HG03342 (cell line): Measurements from ENCODE around the gene MICAL3.
A peak's percentile ranks its signal among the peaks of the same experiment; 100 is the strongest.

ENCODE experiments used
- ATAC-seq: cut with Tn5 transposase; IDR thresholded peaks from one replicate; pipeline ENCODE4 v1.9.1; 2021; ENCODE audit warnings: mild to moderate bottlenecking, moderate library complexity; ENCODE audit not compliant: unreplicated experiment

MICAL3 gene

DNA sequence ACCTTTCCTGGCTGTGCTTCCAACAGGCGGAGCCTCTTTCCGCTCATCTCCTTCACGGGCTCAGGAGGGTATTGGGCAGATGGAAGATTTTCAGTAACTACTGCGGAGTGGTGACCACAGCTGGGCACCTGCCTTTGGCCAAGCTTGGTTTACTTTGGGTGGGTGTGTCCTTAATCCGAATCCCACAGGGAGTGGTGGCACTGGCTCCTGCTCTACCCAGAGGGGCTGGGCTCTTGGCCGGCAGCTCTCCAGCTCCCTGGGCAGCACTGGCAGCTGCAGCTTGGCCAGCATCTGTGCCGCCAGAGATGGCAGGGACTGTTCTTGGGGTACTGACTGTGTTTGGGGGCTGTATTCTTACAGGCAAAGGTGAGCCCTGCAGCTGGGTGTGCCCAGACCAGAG, 279.9 kb downstream of the MICAL3 start:
- no peak for ATAC-seq

GRCh38 chr22:17743661-17744411, 280.5 kb downstream of the MICAL3 start:
- ATAC-seq: no peak

GRCh38 chr22:17742527-17742902, 281.8 kb downstream of the MICAL3 start:
- peak; percentile 53 for ATAC-seq

DNA sequence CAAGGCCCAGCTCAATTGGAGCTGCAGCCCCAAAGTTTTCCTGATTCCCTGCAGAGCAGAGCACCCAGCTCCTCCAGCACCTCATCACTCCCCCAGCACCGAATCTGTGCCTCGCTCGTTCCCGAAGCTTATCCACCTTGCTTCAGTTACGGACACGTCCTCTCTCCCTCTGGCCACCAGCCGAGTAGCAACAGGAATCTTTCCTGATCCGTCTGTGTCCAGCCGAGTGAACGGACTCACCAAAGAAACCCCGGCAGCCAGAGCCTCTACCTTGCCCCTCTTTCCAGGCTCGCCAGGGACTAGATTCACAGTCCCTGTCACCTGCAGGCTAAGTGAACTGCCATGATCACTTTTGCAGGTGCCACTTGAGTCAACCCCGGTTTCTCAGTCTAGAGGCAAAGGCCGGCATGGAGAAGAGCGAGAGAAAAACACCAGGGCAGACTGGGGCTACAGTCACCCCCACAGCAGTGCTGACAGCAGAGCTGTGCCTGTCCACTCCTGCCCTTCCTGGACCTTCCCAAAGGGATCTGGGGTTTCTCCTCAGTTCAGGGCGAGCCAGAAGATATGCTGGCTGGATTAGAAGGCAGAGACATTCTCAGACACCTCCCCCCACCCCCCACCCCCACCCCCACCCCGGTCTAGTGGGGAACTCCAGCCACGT, 282.4 kb downstream of the MICAL3 start:
- no peak for ATAC-seq

DNA sequence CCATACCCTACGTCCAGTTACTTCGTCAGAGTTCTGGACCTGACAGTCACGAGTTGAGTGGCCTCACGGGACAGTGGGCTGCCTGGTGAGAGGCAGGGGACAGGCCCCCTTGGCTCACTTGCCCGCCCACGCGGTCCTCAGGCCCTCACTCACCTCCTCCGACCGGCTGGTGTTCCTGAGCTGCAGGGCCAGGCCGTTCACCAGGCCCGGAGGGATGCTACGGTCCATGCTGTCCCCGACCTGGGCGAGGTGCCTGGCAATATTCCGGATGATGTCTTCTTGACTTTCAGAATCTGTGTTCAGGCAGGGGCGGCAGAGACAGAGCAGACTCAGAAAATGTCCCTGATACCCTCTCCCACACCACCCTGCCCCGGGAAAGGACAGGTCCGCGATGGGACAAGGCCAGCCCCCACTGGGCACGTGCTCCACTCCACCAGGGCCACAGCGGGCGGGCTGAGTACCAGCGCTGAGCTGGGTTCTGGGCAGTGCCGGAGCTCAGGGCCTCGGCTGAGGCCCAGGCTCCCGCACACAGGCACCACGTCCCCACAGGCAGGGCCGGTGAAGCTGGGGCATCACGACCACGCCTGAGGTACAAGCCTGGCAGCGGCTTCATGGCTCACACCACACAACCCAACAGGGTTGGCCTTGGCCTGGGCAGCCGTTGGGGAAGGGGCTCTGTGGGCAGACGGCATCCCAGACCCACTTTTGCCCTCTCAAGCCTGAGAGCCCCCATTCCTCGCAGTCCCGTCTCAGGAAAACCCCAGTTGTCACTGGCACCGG, 285.0 kb downstream of the MICAL3 start:
- no peak for ATAC-seq

DNA sequence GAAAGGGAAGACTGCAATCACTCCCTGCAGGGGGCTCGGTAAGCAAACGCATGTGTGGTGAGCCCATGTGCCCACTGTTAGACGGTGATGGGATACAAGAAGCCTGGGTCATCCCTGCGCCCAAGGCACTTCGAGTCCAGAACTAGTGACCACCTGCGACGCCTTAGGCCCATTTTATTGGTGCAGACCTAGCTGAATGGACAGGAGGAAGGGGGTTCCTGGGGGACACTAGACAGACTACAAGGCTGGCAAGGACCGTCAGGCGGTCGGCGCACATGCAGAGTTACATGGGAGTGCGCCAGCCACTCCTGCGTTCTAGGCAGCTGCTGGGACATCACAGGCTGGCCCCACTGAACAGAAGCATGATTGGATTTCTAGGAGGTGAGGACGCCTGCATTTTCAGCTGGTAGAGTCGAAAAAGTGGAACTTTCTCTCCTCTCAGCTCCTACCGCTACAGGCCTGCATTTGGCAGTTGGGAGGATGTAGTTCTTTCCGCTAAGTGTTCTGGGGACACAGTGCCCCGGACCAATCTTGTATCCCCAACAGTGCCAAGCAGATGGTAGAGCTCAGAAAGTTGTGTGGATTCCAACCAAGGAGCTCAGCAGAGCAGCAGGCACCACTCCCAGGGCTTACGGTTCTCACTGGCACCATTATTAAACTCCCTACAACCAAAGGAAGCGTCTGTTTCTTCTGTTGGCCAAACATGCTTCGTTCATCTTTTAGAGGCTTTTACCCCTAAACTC, 285.8 kb downstream of the MICAL3 start:
- ATAC-seq: no peak
